BJ (cell line): ENCODE data around the gene EFNA5. TPM values are rescaled to one million over a fixed set of nuclear protein-coding genes. Genes with fewer than 3 reads are reported as not detected.
"Not testable (repeated sequence)": the region's sequence is repeated elsewhere in the genome, so short reads cannot be mapped to it uniquely, and the experiment has no call there.

Source experiments
- CTCF ChIA-PET: fragments of 350-600 bp; formaldehyde crosslinking; extraction: SDS; loops from one replicate; lab custom pipeline; 2021; ENCODE audit warnings: antibody characterized with exemption, inconsistent platforms; lab: Yijun Ruan, JAX
- POLR2A ChIA-PET: fragments of 300-600 bp; sonication (Branson Sonifier 250); formaldehyde crosslinking; extraction: SDS; loops from one replicate; lab custom pipeline; 2021; ENCODE audit warnings: antibody characterized with exemption; lab: Charles Lee
- DNase-seq: peaks from one replicate; pipeline ENCODE4 v3.0.0-alpha.2; 2011; ENCODE audit warnings: low read depth
- H3K27me3 ChIP-seq: 2 replicates; pipeline ENCODE4 v1.6.0; 2011; ENCODE audit warnings: low read length; ENCODE audit not compliant: control insufficient read depth, insufficient read depth
- H3K36me3 ChIP-seq: 2 replicates; pipeline ENCODE4 v1.5.1; 2011; ENCODE audit warnings: low read length; ENCODE audit not compliant: control insufficient read depth, insufficient read depth
- H3K4me3 ChIP-seq: 2 replicates; pipeline ENCODE4 v1.5.1; 2011; ENCODE audit warnings: low read depth, mild to moderate bottlenecking, control low read depth, low read length
- CTCF ChIP-seq: IDR thresholded peaks from 2 replicates; pipeline ENCODE4 v1.5.1; 2011; ENCODE audit warnings: low read depth, mild to moderate bottlenecking, control low read depth, inconsistent platforms, low read length, moderate library complexity; ENCODE audit not compliant: insufficient read depth
- polyA plus RNA-seq: library from polyadenylated mRNA; depleted of rRNA; stranded (reverse); fragments of >200 nt; gene quantifications from 2 replicates; pipeline ENCODE4 v1.2.3, GENCODE V29; 2011

The EFNA5 gene
- polyA plus RNA-seq, 1 experiment, result 0.67 TPM

- no peaks in the 10 kb centered on the region; the same call in 1 of the 2 replicates for H3K27me3 ChIP-seq
- no peak overlapping the region for H3K4me3 ChIP-seq
- ChIA-PET POLR2A (no interaction called here), CTCF (no interaction called here)
- no peaks in the 10 kb centered on the region for H3K36me3 ChIP-seq
- no peak for TF ChIP-seq CTCF
- DNase-seq, result no peak
These were observed 233.6 kb downstream of the EFNA5 start for GRCh38 chr5:107437154-107437553.

- POLR2A ChIA-PET, result no interaction called here
- H3K4me3 ChIP-seq, result no peak overlapping the region
- no peaks in the 10 kb centered on the region; the same call in 1 of the 2 replicates for H3K27me3 ChIP-seq
- CTCF ChIA-PET, result no interaction called here
- TF ChIP-seq CTCF, result no peak
- DNase-seq, result no peak
- H3K36me3 ChIP-seq, result no peaks in the 10 kb centered on the region
These were observed 234.5 kb downstream of the EFNA5 start for GRCh38 chr5:107436201-107436600.

GRCh38 chr5:107435061-107435460 is 235.7 kb downstream of the EFNA5 start:
- Histone ChIP-seq H3K36me3 (no peaks in the 10 kb centered on the region), H3K4me3 (no peak overlapping the region), H3K27me3 (no peaks in the 10 kb centered on the region; the same call in 1 of the 2 replicates)
- CTCF ChIA-PET, result interaction anchor here (1.2 kb wide), 1 partner anchor 137 kb away, joined by 3 read pairs; no protein-coding TSS in a partner anchor
- no peak for TF ChIP-seq CTCF
- POLR2A ChIA-PET, result interaction anchor here (0.7 kb wide), 1 partner anchor 12 kb away, joined by 14 read pairs; no protein-coding TSS in a partner anchor
- DNase-seq, result no peak

GRCh38 chr5:107433646-107434045 is 237.1 kb downstream of the EFNA5 start:
- H3K27me3 ChIP-seq, POLR2A ChIA-PET, H3K36me3 ChIP-seq, H3K4me3 ChIP-seq, DNase-seq: not testable (repeated sequence)
- CTCF ChIA-PET, result interaction anchor here (0.6 kb wide), 1 partner anchor 109 kb away, joined by 3 read pairs; no protein-coding TSS in a partner anchor

- TF ChIP-seq CTCF, result no peak
- no peak for DNase-seq
- no peaks in the 10 kb centered on the region for H3K36me3 ChIP-seq
- ChIA-PET CTCF (interaction anchor here (1.3 kb wide), 1 partner anchor 9 kb away, joined by 3 read pairs; no protein-coding TSS in a partner anchor), POLR2A (no interaction called here)
- no peak overlapping the region for H3K4me3 ChIP-seq
- H3K27me3 ChIP-seq, result no peaks in the 10 kb centered on the region; the same call in 1 of the 2 replicates
These were observed 238.7 kb downstream of the EFNA5 start for GRCh38 chr5:107431998-107432397.

GRCh38 chr5:107431536-107431935 is 239.2 kb downstream of the EFNA5 start:
- no peaks in the 10 kb centered on the region; the same call in 1 of the 2 replicates for H3K27me3 ChIP-seq
- H3K36me3 ChIP-seq, result no peaks in the 10 kb centered on the region
- ChIA-PET CTCF (interaction anchor here (1.3 kb wide), 1 partner anchor 9 kb away, joined by 3 read pairs; no protein-coding TSS in a partner anchor), POLR2A (no interaction called here)
- TF ChIP-seq CTCF, result no peak
- H3K4me3 ChIP-seq, result no peak overlapping the region
- no peak for DNase-seq
